Measurements from ENCODE around the gene PLD2.
"Not testable (repeated sequence)": the region's sequence is repeated elsewhere in the genome, so short reads cannot be mapped to it uniquely, and the experiment has no call there.

The PLD2 gene

DNA sequence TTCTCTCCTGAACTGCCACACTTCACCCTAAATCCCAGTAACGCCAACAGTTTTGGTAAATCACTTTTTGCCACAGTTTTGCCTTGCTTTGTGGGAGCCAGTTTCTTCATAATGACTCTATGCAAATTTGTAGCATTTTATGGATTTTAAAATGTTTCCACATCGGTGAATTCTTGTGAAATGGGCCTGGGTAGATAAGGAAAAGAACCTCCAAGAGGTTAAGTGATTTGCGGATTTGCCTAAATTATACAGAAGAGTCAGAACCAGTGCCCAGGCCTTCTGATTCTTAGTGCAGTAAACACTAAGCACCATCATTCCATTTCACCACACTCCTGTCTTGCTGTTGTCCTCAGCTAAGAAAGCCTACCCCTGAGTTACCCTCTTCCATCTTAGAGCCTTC lies 44.1 kb downstream of the PLD2 start:
- ATAC-seq (ENCODE audit: low read depth), result no peak
- peaks cover 16% of the 10 kb centered on the region for H3K36me3 Mint-ChIP-seq

DNA sequence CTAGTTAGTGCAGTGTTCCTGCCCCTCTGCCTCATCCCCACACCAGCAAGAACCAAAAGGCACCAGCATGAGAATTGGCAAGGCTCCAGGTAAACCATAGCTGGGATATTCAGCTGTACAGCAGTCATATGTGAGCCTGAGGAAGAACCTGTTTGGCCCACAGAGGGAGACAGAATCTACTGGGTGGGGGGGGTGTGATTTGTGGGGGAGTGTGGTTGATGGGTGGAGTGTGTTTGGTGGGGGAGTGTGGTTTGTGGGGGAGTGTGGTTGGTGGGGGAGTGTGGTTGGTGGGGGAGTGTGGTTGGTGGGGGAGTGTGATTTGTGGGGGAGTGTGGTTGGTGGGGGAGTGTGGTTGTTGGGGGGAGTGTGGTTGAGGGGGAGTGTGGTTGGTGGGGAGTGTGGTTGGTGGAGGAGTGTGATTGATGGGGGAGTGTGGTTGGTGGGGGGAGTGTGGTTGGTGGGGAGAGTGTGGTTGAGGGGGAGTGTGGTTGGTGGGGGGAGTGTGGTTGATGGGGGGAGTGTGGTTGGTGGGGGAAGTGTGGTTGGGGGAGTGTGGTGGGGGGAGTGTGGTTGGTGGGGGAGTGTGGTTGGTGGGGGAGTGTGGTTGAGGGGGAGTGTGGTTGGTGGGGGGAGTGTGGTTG lies 45.7 kb downstream of the PLD2 start:
- H3K9me3 Mint-ChIP-seq, result peaks cover 2% of the 10 kb centered on the region
- ATAC-seq (ENCODE audit: low read depth), result no peak
- H3K27me3 Mint-ChIP-seq, result no peaks in the 10 kb centered on the region

More for the DNA sequence above, 44.1 kb downstream of the PLD2 start:
- Mint-ChIP-seq H3K27me3 (no peaks in the 10 kb centered on the region), H3K27ac (no peak overlapping the region), H3K4me1 (peaks cover 24% of the 10 kb centered on the region), H3K9me3 (peaks cover 2% of the 10 kb centered on the region), H3K4me3 (no peak overlapping the region)
- no peak for DNase-seq (ENCODE audit: low spot score in 2 of 2)

DNA sequence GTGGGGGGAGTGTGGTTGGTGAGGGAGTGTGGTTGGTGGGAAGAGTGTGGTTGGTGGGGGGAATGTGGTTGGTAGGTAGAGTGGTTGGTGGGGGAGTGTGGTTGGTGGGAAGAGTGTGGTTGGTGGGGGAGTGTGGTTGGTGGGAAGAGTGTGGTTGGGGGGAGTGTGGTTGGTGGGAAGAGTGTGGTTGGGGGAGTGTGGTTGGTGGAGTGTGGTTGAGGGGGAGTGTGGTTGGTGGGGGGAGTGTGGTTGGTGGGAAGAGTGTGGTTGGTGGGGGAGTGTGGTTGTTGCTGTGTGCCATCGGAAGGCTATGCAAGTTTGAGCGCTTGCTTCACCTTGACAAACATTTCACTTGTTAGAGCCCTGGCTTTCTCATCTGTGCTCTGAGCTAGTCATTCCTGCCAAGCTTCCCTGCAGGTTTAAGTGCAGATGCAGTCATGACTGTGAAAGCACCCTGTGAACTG lies 46.3 kb downstream of the PLD2 start:
- Mint-ChIP-seq H3K36me3 (peaks cover 19% of the 10 kb centered on the region), H3K27me3 (no peaks in the 10 kb centered on the region), H3K9me3 (peaks cover 2% of the 10 kb centered on the region), H3K27ac (peak overlapping the region; percentile 18), H3K4me3 (no peak overlapping the region), H3K4me1 (peaks cover 28% of the 10 kb centered on the region)
- no peak for DNase-seq (ENCODE audit: low spot score in 2 of 2)
- ATAC-seq (ENCODE audit: low read depth), result no peak

More for the DNA sequence above, 45.7 kb downstream of the PLD2 start:
- no peak overlapping the region for H3K4me3 Mint-ChIP-seq
- H3K27ac Mint-ChIP-seq, result peak overlapping the region; percentile 15
- peaks cover 17% of the 10 kb centered on the region for H3K36me3 Mint-ChIP-seq
- H3K4me1 Mint-ChIP-seq, result peaks cover 28% of the 10 kb centered on the region
- DNase-seq (ENCODE audit: low spot score in 2 of 2), result no peak

GRCh38 chr17:4854111-4854681 lies 47.2 kb downstream of the PLD2 start:
- H3K9me3 Mint-ChIP-seq, result peaks cover 2% of the 10 kb centered on the region
- no peak for DNase-seq (ENCODE audit: low spot score in 2 of 2)
- H3K4me3 Mint-ChIP-seq, result no peak overlapping the region
- H3K36me3 Mint-ChIP-seq, result peaks cover 19% of the 10 kb centered on the region
- ATAC-seq (ENCODE audit: low read depth), result no peak
- peaks cover 28% of the 10 kb centered on the region for H3K4me1 Mint-ChIP-seq
- H3K27me3 Mint-ChIP-seq, result no peaks in the 10 kb centered on the region
- no peak overlapping the region for H3K27ac Mint-ChIP-seq

DNA sequence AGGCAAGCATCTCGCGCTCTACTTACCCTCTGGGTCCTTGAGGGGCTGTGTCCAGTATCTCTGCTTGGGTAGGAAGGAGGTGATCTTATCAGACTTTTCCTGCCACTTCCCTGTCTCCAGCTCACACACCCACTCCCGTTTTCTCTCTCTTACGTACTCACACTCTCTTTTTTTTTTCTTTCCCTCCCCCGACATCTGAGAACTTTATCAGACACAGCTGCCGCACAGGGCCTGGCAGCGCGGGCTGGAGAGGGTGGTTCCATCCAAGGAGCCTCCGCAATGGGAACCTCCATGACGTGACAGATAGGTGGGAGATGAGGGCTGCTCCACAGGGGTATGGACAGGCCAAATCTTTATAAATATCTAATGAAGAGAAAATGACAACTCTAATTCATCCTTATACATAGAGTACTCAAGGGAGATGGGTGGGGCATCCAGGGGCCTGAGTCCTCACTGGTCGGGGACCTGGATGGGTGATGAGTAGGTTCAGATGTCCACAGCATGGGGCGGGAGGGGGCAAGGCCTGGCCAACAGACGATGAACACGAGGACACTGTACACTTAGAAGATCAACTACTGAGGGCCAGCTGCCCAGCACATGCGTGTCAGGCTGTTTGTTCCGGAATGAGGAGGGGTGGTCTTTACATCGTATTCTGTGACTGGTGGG lies 49.5 kb downstream of the PLD2 start:
- peaks cover 15% of the 10 kb centered on the region for H3K36me3 Mint-ChIP-seq
- H3K4me3 Mint-ChIP-seq, result no peak overlapping the region
- H3K9me3 Mint-ChIP-seq, result peaks cover 2% of the 10 kb centered on the region
- H3K27me3 Mint-ChIP-seq, result no peaks in the 10 kb centered on the region
- no peak for DNase-seq (ENCODE audit: low spot score in 2 of 2)
- ATAC-seq (ENCODE audit: low read depth), result no peak
- H3K4me1 Mint-ChIP-seq, result peaks cover 22% of the 10 kb centered on the region
- no peak overlapping the region for H3K27ac Mint-ChIP-seq

DNA sequence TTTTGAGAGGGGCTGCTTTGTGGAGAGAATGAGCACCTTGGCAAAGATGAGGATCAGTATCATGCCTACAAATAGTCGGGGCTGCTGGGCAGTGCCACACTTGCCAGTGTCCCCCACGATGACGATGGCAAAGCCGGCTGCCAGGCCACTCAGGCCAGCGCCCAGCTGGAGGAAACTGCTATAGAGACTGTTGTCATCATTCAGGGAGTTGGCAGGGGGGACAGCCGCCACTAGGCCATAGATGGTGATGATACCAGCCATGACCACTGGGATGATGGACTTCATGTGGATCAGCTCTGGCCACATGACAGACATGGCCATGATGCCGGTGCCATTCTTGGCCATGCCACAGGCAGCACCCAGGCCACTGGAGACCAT lies 50.0 kb downstream of the PLD2 start:
- Mint-ChIP-seq H3K27me3 (no peaks in the 10 kb centered on the region), H3K4me3 (no peak overlapping the region), H3K9me3 (peaks cover 2% of the 10 kb centered on the region), H3K4me1 (peaks cover 22% of the 10 kb centered on the region), H3K36me3 (peaks cover 14% of the 10 kb centered on the region), H3K27ac (no peak overlapping the region)
- DNase-seq (ENCODE audit: low spot score in 2 of 2), result no peak
- ATAC-seq (ENCODE audit: low read depth), result no peak

DNA sequence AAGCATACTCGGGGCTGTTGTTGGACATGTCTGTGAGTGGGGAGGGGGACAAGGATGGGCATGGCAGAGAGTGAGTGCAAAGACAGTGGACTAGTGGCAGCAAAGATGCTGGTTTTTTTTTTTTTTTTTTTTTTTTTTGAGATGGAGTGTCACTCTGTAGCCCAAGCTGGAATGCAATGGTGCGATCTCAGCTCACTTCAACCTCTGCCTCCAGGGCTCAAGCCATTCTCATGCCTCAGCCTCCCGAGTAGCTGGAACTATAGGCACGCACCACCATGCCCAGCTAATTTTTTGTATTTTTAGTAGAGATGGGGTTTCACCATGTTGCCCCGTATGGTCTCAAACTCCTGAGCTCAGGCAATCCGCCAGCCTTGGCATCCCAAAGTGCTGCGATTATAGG lies 50.4 kb downstream of the PLD2 start:
- not testable (repeated sequence) for H3K27me3 Mint-ChIP-seq; H3K27ac Mint-ChIP-seq; ATAC-seq (ENCODE audit: low read depth); H3K9me3 Mint-ChIP-seq; H3K4me3 Mint-ChIP-seq; DNase-seq (ENCODE audit: low spot score in 2 of 2)
- Mint-ChIP-seq H3K4me1 (peaks cover 19% of the 10 kb centered on the region), H3K36me3 (peaks cover 10% of the 10 kb centered on the region)

DNA sequence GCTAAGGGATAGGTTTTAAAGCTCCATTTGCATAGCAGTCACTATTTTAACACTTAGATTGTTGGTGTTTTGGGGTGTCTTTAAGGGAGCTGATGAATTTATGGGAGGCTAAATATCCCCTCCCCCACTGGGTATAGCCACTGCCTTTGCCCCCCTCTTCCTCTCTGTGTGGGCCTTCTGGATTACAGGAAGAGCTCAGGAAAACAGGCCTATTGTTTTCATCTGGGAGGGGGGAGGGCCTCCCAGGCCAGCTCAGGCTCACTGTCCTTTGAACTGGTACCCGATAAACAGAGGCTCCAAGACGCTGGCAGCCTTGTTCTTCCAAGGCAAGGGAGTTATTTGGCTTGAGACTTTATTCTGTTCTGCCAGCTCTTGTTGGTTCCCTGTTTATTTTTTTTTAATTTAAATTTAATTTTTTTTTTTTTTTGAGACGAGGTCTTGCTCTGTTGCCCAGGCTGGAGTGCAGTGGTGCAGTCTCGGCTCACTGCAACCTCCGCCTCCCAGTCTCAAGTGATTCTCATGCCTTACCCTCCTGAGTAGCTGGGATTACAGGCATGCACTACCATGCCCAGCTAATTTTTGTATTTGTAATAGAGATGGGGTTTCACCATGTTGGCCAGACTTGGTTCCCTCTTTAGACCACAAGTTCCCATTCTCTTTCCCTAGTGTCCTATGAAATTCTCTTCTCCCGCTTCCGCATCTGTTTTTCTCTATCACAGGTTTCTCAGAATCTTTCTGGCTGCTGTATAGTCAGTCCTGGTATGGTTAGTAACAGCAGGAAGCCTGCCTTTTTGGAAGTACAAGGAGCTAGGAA lies 51.3 kb downstream of the PLD2 start:
- H3K27ac Mint-ChIP-seq, result no peak overlapping the region
- DNase-seq (ENCODE audit: low spot score in 2 of 2), result no peak
- peaks cover 10% of the 10 kb centered on the region for H3K36me3 Mint-ChIP-seq
- H3K4me1 Mint-ChIP-seq, result peaks cover 17% of the 10 kb centered on the region
- H3K27me3 Mint-ChIP-seq, result no peaks in the 10 kb centered on the region
- H3K9me3 Mint-ChIP-seq, result no peaks in the 10 kb centered on the region
- H3K4me3 Mint-ChIP-seq, result no peak overlapping the region
- no peak for ATAC-seq (ENCODE audit: low read depth)

- H3K4me1 Mint-ChIP-seq, result peaks cover 17% of the 10 kb centered on the region
- DNase-seq (ENCODE audit: low spot score in 2 of 2) (no peak), ATAC-seq (ENCODE audit: low read depth) (no peak)
- no peaks in the 10 kb centered on the region for H3K27me3 Mint-ChIP-seq
- H3K9me3 Mint-ChIP-seq, result no peaks in the 10 kb centered on the region
- no peak overlapping the region for H3K27ac Mint-ChIP-seq
- H3K4me3 Mint-ChIP-seq, result no peak overlapping the region
- H3K36me3 Mint-ChIP-seq, result peaks cover 10% of the 10 kb centered on the region
These were observed 51.9 kb downstream of the PLD2 start for GRCh38 chr17:4858882-4859260.

GRCh38 chr17:4859816-4860625 lies 53.1 kb downstream of the PLD2 start:
- Mint-ChIP-seq H3K27me3 (no peaks in the 10 kb centered on the region), H3K4me1 (peaks cover 19% of the 10 kb centered on the region), H3K9me3 (no peaks in the 10 kb centered on the region), H3K4me3 (no peak overlapping the region), H3K36me3 (peaks cover 6% of the 10 kb centered on the region), H3K27ac (peak overlapping the region; percentile 28)
- ATAC-seq (ENCODE audit: low read depth) (no peak), DNase-seq (ENCODE audit: low spot score in 2 of 2) (no peak)

GRCh38 chr17:4860651-4861050 lies 53.7 kb downstream of the PLD2 start:
- Mint-ChIP-seq H3K36me3 (peaks cover 6% of the 10 kb centered on the region), H3K27ac (no peak overlapping the region), H3K4me1 (peaks cover 19% of the 10 kb centered on the region), H3K4me3 (no peak overlapping the region), H3K27me3 (no peaks in the 10 kb centered on the region), H3K9me3 (no peaks in the 10 kb centered on the region)
- no peak for DNase-seq (ENCODE audit: low spot score in 2 of 2)
- ATAC-seq (ENCODE audit: low read depth), result no peak

DNA sequence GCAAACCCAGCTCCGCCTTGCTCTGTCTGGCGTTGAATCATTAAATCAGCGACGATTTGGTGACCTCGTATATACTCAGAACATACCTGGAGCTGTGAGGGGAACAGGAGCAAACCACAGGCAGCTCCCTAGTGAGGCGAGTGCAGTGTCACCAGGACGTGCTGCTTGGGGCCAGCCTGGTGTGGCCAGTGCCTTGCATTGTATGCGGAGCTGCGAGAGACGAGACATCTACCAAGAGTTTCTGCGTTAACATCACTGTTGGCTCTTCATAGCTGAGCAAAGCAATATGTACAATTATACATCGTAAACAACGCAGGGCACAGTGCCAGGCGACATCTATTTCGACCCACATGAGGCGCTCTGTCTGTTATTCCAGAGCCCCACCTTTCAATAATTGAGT lies 54.1 kb downstream of the PLD2 start:
- DNase-seq (ENCODE audit: low spot score in 2 of 2), result no peak
- H3K27ac Mint-ChIP-seq, result no peak overlapping the region
- peaks cover 6% of the 10 kb centered on the region for H3K36me3 Mint-ChIP-seq
- H3K4me1 Mint-ChIP-seq, result peaks cover 19% of the 10 kb centered on the region
- H3K27me3 Mint-ChIP-seq, result no peaks in the 10 kb centered on the region
- no peak overlapping the region for H3K4me3 Mint-ChIP-seq
- no peaks in the 10 kb centered on the region for H3K9me3 Mint-ChIP-seq
- no peak for ATAC-seq (ENCODE audit: low read depth)

DNA sequence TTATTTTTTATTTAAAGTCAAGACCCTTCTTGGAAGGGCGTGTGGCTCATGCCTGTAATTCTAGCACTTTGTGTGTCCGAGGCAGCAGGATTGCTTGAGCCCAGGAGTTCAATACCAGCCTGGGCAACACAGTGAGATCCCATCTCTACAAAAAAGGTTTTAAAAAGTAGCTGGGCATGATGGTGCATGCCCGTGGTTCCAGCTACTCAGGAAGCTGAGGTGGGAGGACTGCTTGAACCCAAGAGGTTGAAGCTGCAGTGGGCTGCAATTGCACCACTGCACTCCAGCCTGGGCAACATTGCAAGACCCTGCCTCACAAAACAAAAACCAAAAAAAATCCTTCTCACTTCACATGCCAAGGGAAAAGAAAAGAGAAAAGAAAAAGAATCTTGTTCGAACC lies 55.8 kb downstream of the PLD2 start:
- Mint-ChIP-seq H3K36me3 (peaks cover 4% of the 10 kb centered on the region), H3K27ac (no peak overlapping the region), H3K4me3 (no peak overlapping the region), H3K9me3 (no peaks in the 10 kb centered on the region), H3K27me3 (no peaks in the 10 kb centered on the region), H3K4me1 (peaks cover 12% of the 10 kb centered on the region)
- DNase-seq (ENCODE audit: low spot score in 2 of 2) (no peak), ATAC-seq (ENCODE audit: low read depth) (no peak)

Measured in memory B cell (primary cell).